Measurements from ENCODE around the gene GRIK3. TPM values are rescaled to one million over a fixed set of nuclear protein-coding genes. Genes with fewer than 3 reads are reported as not detected.

Gene GRIK3
- total RNA-seq, 1 experiment from 2014 or later = not detected

- no peak for DNase-seq (ENCODE audit: low spot score)
Observed at GRCh38 chr1:36790191-36790590, 244.1 kb downstream of the GRIK3 start.

GRCh38 chr1:36789535-36789934 is 244.8 kb downstream of the GRIK3 start:
- DNase-seq (ENCODE audit: low spot score) = no peak

GRCh38 chr1:36787312-36787913 is 246.9 kb downstream of the GRIK3 start:
- DNase-seq (ENCODE audit: low spot score) = no peak

DNA sequence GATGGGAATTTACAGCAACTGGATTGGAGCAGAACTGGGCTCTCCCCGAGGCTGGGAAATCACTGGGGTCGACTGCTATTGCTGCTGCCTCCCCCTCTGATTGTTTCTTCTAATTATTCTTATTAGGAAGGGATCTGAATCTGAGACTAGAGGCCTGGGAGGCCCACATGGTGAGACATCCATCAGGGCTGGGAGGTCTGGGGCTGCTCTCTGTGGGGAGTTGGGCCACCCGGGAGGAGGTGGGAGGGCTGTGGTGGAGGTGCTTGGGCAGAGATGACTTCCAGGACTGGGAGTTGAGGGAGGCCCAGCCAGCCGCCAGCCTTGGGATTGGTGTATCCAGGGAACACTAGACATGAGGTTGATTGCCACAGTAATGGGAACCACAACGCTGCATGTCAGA is 247.9 kb downstream of the GRIK3 start:
- DNase-seq (ENCODE audit: low spot score) = no peak

GRCh38 chr1:36784147-36784859 is 250.0 kb downstream of the GRIK3 start:
- no peak for DNase-seq (ENCODE audit: low spot score)

- DNase-seq (ENCODE audit: low spot score) = no peak
Observed at GRCh38 chr1:36783475-36783874, 250.8 kb downstream of the GRIK3 start.

GRCh38 chr1:36782785-36783184 is 251.5 kb downstream of the GRIK3 start:
- DNase-seq (ENCODE audit: low spot score) = no peak

GRCh38 chr1:36782085-36782484 is 252.2 kb downstream of the GRIK3 start:
- DNase-seq (ENCODE audit: low spot score) = no peak

GRCh38 chr1:36781098-36781497 is 253.2 kb downstream of the GRIK3 start:
- DNase-seq (ENCODE audit: low spot score) = no peak

- DNase-seq (ENCODE audit: low spot score) = no peak
Observed at GRCh38 chr1:36778740-36779139, 255.6 kb downstream of the GRIK3 start.

- DNase-seq (ENCODE audit: low spot score) = no peak
Observed at GRCh38 chr1:36776948-36777831, 257.1 kb downstream of the GRIK3 start.

DNA sequence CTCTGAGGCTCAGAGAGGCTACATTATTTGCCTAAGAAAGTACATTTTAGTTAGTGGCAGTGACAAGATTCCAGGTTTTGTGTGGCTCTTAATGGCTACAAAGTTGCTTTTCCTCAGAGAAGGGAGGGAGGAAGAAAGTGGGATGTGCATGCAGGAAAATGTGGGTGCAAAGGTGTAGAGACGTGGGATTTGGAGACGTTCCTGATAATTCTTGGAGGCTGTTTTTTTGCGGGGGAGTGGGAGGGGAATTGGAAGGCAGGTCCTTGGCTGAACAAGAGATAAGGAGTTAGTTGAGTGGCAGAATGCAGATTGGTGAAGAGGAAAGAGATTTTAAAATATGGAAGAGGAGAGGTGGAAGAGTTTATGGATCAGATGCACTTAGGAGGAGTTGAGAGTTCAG is 258.1 kb downstream of the GRIK3 start:
- no peak for DNase-seq (ENCODE audit: low spot score)

GRCh38 chr1:36775716-36776115 is 258.6 kb downstream of the GRIK3 start:
- DNase-seq (ENCODE audit: low spot score) = no peak

GRCh38 chr1:36773827-36774541 is 260.3 kb downstream of the GRIK3 start:
- no peak for DNase-seq (ENCODE audit: low spot score)

GRCh38 chr1:36772647-36773495 is 261.4 kb downstream of the GRIK3 start:
- no peak for DNase-seq (ENCODE audit: low spot score)

- DNase-seq (ENCODE audit: low spot score) = no peak
Observed at GRCh38 chr1:36771660-36772284, 262.5 kb downstream of the GRIK3 start.

- no peak for DNase-seq (ENCODE audit: low spot score)
Observed at GRCh38 chr1:36771240-36771639, 263.1 kb downstream of the GRIK3 start.

DNA sequence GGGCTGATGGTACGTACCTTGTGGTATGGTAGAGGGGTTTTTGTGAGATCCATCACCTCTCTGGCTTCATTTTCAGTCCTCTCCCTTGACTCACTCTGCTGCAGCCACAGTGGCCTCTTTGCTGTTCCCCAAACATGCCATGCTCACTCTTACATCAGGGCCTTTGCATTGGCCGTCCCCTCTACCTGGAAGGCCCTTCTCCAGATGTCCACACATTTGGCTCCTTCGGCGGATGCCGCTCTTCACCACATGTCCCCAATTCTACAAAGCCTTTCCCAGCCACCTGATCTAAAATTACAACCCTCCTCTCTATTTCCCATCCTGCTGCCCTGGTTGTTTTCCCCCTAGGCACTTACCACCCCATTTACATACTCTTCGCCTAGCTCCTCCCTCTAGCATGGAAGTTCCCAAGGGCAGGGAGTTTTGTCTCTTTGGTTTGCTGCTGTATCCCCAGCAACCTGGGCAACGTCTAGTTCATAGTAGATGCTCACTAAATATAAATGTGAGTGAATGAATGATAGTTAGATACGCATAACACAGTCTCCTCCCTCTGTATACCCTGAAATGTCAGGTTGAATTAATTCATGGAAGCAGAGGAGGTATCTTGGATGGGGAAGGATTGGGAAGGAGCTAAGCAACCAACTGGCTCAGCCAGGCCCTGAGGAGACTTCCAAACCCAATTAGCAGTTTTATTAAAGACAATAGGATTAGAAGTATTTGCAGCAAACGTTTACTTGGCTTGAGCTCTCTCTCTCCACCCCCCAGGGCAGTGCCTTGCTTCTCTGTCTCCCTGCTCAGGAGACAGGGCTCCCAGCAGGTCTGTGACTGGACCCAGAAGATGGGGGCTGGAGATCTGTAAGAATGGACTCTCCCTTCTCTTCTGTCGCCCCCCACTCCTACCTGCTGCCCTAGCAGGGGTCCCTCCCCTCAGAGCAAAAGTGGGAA is 264.2 kb downstream of the GRIK3 start:
- no peak for DNase-seq (ENCODE audit: low spot score)

DNA sequence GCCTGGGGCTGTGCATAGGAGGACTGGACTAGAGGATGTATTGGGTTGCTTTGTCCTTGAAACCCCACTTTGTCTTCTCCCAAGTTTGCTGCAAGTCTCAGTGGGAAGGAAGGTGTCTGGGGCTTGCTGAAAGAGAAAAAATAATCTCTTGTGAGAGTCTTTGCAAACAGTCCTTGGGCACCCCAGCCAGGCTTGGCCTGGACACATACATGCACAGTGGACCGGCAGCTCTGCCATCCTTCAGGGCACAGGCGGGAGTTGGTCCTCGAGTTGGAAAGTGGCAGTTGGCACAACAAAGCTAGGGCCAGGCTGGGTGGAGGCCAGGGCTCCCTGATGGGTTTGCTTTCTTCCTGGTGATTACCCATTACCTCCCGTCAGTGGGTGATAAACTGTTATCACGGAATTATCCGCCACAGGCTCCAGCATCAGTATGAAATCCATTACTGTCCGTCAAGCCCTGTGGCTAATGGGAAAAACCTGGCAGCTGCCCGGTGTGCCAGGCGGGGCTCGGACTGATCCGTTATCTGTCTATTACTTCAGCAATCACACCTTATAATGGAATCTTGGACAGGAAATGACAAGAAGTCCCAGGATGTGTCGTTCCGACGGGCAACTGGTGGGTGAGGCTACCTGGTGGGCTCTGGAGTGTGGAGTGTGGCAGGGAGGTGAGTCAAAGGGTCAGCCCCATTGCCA is 265.7 kb downstream of the GRIK3 start:
- DNase-seq (ENCODE audit: low spot score) = no peak

All from H4 (cell line).